Measurements from ENCODE around the gene MPG.

Gene MPG

DNA sequence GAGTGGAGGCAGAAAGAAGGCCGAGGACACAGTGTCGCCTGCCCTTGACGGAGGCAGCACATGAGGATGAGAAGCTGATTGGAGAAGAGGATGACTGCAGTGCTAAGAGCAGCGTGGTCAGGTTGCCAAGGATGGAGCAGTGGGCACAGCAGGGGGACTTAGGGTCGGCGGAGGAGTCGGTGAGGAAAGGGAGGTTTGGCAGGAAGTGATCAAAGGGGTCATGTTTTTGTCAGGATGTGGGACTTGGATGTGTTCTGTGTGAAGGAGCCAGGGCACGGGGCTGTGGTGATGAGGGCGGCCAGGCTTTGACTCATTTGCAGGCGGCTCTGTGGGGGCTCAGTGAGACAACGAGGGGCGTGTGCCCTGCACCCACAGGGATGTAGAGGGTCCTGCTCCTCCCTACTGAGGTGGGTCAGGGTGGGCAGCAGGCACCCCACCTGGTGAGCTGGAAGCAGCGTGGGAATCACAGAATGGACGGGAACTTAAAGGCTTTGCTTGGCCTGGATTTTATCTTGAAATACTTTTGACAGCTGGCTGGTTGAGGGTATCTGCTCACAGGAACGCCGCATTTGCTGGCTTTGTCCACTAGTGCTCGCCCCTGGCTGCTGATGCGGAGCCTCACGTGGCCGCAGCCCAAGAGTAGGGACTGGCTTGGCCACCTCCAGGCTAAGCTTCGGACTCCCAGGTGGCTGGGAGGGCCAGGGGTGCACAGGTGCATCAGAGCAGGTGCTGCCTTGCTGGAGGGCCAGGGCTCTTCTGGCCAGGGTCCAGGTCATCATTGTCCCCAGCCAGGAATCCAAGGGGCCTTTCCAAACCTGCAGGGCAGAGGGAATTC lies 6.0 kb downstream of the MPG start:
- peaks cover 10 to 32% (median 25%) of the 10 kb centered on the region in 5 donors for H3K4me1 ChIP-seq (ENCODE audit: control insufficient read depth in 5 of 5, insufficient read depth in 5 of 5, low read length in 5 of 5)

DNA sequence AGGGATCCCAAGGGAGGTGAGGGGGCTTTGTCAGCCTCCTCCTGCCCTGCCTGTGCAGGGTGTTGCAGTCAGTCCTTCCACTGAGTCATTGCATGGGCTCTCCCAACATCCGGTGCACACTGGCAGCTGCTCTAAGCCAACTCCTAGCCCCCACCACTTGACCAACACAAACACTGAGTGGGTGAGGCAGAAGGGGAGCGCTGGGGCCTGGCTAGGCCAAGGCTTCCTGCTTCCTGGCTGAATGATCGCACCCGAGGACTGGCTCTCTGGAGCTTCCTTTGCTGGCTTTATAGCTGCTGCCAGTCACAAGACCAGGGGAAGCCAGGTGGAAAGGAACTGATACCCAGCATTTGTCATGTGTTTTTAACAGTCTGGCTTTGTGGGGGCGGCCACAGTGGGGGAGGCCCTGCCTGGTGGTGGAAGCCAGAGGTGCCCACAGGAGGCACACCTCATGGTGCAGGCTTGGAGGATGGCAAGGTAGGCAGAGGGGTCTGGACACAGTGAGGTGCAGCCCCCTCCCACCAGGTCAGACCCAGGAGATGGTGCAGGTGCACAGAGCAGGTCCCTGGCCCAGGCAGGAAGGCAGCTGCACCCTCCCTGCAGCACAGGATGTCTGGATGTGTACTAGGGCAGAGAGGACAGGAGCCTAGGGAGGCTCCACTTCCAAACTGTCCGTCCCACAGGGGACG lies 6.8 kb downstream of the MPG start:
- peaks cover 0 to 76% (median 63%) of the 10 kb centered on the region in 5 donors for H3K36me3 ChIP-seq (ENCODE audit: control insufficient read depth in 5 of 5, insufficient read depth in 5 of 5, low read length in 5 of 5)
- H3K9ac ChIP-seq (ENCODE audit: low read length in 5 of 5): peak overlapping the region in 2 of 5 donors; percentile 13 to 56
- peak overlapping the region in 1 of 5 donors; percentile 11 for H3K4me3 ChIP-seq (ENCODE audit: low read depth in 1 of 5, low read length in 5 of 5)
- no peaks in the 10 kb centered on the region for H3K27me3 ChIP-seq (ENCODE audit: control insufficient read depth in 5 of 5, insufficient read depth in 4 of 5, low read length in 5 of 5)
- peak overlapping the region; percentile 37 for H3K27ac ChIP-seq (ENCODE audit: low read depth, low read length)
- peaks cover 10 to 26% (median 17%) of the 10 kb centered on the region in 5 donors for H3K4me1 ChIP-seq (ENCODE audit: control insufficient read depth in 5 of 5, insufficient read depth in 5 of 5, low read length in 5 of 5)
- no peaks in the 10 kb centered on the region for H3K9me3 ChIP-seq (ENCODE audit: control insufficient read depth in 5 of 5, low read length in 5 of 5)

More for the DNA sequence above, 6.0 kb downstream of the MPG start:
- Histone ChIP-seq H3K4me3 (ENCODE audit: low read depth in 1 of 5, low read length in 5 of 5) (no peak overlapping the region), H3K27me3 (ENCODE audit: control insufficient read depth in 5 of 5, insufficient read depth in 4 of 5, low read length in 5 of 5) (no peaks in the 10 kb centered on the region), H3K36me3 (ENCODE audit: control insufficient read depth in 5 of 5, insufficient read depth in 5 of 5, low read length in 5 of 5) (peaks cover 0 to 73% (median 58%) of the 10 kb centered on the region in 5 donors), H3K27ac (ENCODE audit: low read depth, low read length) (no peak overlapping the region), H3K9me3 (ENCODE audit: control insufficient read depth in 5 of 5, low read length in 5 of 5) (no peaks in the 10 kb centered on the region), H3K9ac (ENCODE audit: low read length in 5 of 5) (peak overlapping the region in 2 of 5 donors; percentile 13 to 37)

DNA sequence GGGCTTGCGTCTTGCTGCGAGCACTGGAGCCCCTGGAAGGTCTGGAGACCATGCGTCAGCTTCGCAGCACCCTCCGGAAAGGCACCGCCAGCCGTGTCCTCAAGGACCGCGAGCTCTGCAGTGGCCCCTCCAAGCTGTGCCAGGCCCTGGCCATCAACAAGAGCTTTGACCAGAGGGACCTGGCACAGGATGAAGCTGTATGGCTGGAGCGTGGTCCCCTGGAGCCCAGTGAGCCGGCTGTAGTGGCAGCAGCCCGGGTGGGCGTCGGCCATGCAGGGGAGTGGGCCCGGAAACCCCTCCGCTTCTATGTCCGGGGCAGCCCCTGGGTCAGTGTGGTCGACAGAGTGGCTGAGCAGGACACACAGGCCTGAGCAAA lies 7.4 kb downstream of the MPG start:
- H3K9ac ChIP-seq (ENCODE audit: low read length in 5 of 5): peak overlapping the region in 1 of 5 donors; percentile 56
- H3K27ac ChIP-seq (ENCODE audit: low read depth, low read length): peak overlapping the region; percentile 37
- no peaks in the 10 kb centered on the region for H3K27me3 ChIP-seq (ENCODE audit: control insufficient read depth in 5 of 5, insufficient read depth in 4 of 5, low read length in 5 of 5)
- H3K9me3 ChIP-seq (ENCODE audit: control insufficient read depth in 5 of 5, low read length in 5 of 5): no peaks in the 10 kb centered on the region
- peaks cover 10 to 26% (median 17%) of the 10 kb centered on the region in 5 donors for H3K4me1 ChIP-seq (ENCODE audit: control insufficient read depth in 5 of 5, insufficient read depth in 5 of 5, low read length in 5 of 5)
- H3K36me3 ChIP-seq (ENCODE audit: control insufficient read depth in 5 of 5, insufficient read depth in 5 of 5, low read length in 5 of 5): peaks cover 0 to 76% (median 64%) of the 10 kb centered on the region in 5 donors
- peak overlapping the region in 1 of 5 donors; percentile 11 for H3K4me3 ChIP-seq (ENCODE audit: low read depth in 1 of 5, low read length in 5 of 5)

DNA sequence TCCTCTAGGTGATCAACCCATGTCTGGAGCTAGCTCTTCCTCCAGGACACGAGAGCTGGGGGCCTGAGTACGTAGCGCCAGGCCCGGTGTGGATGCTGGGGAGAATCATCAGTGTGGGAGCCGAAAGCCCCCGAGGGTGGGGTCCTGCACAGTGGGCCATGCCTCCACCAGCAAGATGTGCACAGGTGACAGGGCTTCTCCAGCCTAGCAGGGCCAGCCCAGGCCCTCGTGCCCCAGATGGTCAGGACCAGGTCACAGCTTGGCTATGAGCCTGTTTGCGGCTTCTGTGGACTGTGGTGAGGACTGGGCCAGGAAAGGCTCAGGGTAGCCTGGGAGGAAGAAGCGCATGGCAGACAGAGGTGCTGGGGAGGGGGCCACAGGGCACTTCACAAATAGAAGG lies 7.8 kb downstream of the MPG start:
- H3K27me3 ChIP-seq (ENCODE audit: control insufficient read depth in 5 of 5, insufficient read depth in 4 of 5, low read length in 5 of 5): no peaks in the 10 kb centered on the region
- no peak overlapping the region for H3K4me3 ChIP-seq (ENCODE audit: low read depth in 1 of 5, low read length in 5 of 5)
- peaks cover 0 to 75% (median 64%) of the 10 kb centered on the region in 5 donors for H3K36me3 ChIP-seq (ENCODE audit: control insufficient read depth in 5 of 5, insufficient read depth in 5 of 5, low read length in 5 of 5)
- H3K27ac ChIP-seq (ENCODE audit: low read depth, low read length): no peak overlapping the region
- peaks cover 10 to 26% (median 17%) of the 10 kb centered on the region in 5 donors for H3K4me1 ChIP-seq (ENCODE audit: control insufficient read depth in 5 of 5, insufficient read depth in 5 of 5, low read length in 5 of 5)
- H3K9me3 ChIP-seq (ENCODE audit: control insufficient read depth in 5 of 5, low read length in 5 of 5): no peaks in the 10 kb centered on the region
- no peak overlapping the region for H3K9ac ChIP-seq (ENCODE audit: low read length in 5 of 5)

DNA sequence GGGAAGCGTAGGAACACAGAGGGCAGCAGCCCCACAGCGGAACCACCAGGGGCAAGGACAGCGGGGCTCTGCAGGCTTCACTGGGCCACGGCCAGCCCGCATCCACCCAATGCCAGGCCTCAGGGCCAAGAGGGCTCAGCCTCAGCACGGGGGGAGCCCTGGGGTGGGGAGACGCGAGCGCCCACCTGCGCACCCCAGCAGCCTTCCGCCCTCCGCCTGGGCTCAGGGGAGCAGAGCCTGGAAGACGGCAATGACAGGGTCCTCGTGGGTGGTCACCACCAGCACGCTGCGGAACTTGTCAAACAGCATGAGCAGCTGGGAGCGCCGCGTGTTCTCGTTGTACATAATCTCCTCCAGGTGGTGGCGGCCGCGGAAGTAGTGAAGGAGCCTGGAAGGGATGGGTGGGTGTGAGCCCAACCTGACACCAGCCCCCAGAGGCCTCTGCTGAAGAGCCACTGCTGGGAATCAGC lies 8.5 kb downstream of the MPG start:
- Histone ChIP-seq H3K4me3 (ENCODE audit: low read depth in 1 of 5, low read length in 5 of 5) (no peak overlapping the region), H3K27ac (ENCODE audit: low read depth, low read length) (no peak overlapping the region), H3K4me1 (ENCODE audit: control insufficient read depth in 5 of 5, insufficient read depth in 5 of 5, low read length in 5 of 5) (peaks cover 10 to 26% (median 20%) of the 10 kb centered on the region in 5 donors), H3K36me3 (ENCODE audit: control insufficient read depth in 5 of 5, insufficient read depth in 5 of 5, low read length in 5 of 5) (peaks cover 0 to 73% (median 63%) of the 10 kb centered on the region in 5 donors), H3K9me3 (ENCODE audit: control insufficient read depth in 5 of 5, low read length in 5 of 5) (no peaks in the 10 kb centered on the region), H3K9ac (ENCODE audit: low read length in 5 of 5) (no peak overlapping the region), H3K27me3 (ENCODE audit: control insufficient read depth in 5 of 5, insufficient read depth in 4 of 5, low read length in 5 of 5) (no peaks in the 10 kb centered on the region)

DNA sequence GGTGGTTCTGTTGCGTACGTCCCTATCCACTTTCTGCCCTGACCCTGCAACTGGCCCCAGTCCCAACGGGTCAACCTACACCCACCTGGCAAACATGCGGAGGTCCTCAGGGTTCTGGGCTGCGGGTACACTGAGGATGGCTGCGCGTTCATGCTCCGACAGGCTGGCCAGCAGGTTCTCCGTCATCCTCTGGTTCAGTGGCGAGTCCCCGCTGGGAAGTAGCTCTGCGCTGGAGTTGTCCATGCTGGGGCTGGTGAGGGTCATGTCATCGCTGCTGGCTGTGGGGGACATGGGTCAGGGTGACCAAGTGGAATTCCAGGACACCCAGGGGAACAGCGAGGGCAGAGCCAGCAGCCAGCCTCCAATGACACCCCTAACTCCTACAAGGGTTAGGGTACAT lies 10.6 kb downstream of the MPG start:
- no peak overlapping the region for H3K27ac ChIP-seq (ENCODE audit: low read depth, low read length)
- H3K36me3 ChIP-seq (ENCODE audit: control insufficient read depth in 5 of 5, insufficient read depth in 5 of 5, low read length in 5 of 5): peaks cover 0 to 83% (median 70%) of the 10 kb centered on the region in 5 donors
- H3K9me3 ChIP-seq (ENCODE audit: control insufficient read depth in 5 of 5, low read length in 5 of 5): no peaks in the 10 kb centered on the region
- no peaks in the 10 kb centered on the region for H3K27me3 ChIP-seq (ENCODE audit: control insufficient read depth in 5 of 5, insufficient read depth in 4 of 5, low read length in 5 of 5)
- H3K4me3 ChIP-seq (ENCODE audit: low read depth in 1 of 5, low read length in 5 of 5): no peak overlapping the region
- no peak overlapping the region for H3K9ac ChIP-seq (ENCODE audit: low read length in 5 of 5)
- peaks cover 10 to 26% (median 22%) of the 10 kb centered on the region in 5 donors for H3K4me1 ChIP-seq (ENCODE audit: control insufficient read depth in 5 of 5, insufficient read depth in 5 of 5, low read length in 5 of 5)

DNA sequence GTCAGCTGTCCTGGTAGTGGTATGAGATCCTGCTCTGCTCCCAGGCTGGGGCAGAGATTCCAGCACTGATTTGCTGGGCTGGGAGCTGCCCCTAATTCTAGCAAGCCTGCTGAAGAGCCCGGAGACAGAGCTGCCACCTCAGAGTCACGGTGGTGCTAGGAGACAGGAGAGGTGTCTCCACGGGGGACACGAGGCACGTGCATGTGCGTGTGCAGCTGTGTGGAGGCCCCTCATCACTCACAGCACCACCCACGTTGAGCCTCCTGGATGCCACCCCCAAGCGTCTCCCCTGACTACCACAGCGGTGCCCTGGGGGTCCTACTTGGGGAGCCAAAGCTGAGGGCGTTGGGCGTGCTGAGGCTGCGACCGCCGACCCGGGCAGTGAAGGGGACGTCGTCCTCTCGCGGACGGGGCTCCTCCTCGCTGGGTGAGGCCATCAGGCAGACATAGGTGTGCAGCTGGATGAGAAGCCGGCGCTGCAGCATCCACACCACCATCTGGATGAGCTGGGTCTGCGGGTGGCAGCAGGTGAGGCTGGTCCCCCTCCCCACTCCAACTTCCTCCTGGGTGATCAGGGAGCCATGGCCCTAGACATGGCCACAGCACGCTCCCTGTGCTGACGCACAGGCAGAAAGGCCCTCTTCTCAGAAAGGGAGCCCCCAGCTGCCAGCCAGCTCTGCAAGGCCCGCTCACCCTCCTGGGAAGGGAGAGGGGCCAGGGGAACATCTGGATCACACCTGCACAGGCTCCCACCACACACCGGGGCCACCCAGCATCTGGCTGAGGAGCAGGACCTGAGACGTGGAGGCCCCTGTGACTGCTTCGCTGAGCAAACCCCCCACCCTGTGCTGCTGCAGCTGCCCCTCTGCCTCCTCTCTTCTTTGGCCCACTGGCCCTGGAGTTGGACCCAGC lies 11.6 kb downstream of the MPG start:
- H3K27ac ChIP-seq (ENCODE audit: low read depth, low read length): no peak overlapping the region
- H3K4me1 ChIP-seq (ENCODE audit: control insufficient read depth in 5 of 5, insufficient read depth in 5 of 5, low read length in 5 of 5): peaks cover 5 to 15% (median 13%) of the 10 kb centered on the region in 5 donors
- no peaks in the 10 kb centered on the region for H3K9me3 ChIP-seq (ENCODE audit: control insufficient read depth in 5 of 5, low read length in 5 of 5)
- peaks cover 0 to 78% (median 65%) of the 10 kb centered on the region in 5 donors for H3K36me3 ChIP-seq (ENCODE audit: control insufficient read depth in 5 of 5, insufficient read depth in 5 of 5, low read length in 5 of 5)
- no peaks in the 10 kb centered on the region for H3K27me3 ChIP-seq (ENCODE audit: control insufficient read depth in 5 of 5, insufficient read depth in 4 of 5, low read length in 5 of 5)
- H3K9ac ChIP-seq (ENCODE audit: low read length in 5 of 5): no peak overlapping the region
- H3K4me3 ChIP-seq (ENCODE audit: low read depth in 1 of 5, low read length in 5 of 5): no peak overlapping the region

DNA sequence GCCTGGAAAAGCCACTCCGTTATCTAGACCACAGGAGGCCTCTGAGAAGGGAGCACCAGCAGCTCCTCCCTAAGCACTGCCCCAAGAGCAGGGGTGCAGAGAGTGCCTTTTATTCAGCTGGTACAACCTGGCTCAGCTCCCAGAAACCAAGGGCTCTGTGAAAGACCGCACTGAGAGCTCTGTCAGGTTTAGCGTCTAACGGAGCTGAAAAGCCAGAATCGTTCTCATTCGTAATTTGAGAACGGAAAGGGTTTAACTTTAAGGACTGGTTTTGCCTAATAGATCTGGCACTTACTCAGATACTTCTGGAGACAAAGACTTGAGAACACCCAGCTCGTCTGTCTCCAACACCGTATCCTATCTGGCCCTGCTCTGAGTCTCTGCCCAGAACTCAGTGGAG lies 13.5 kb downstream of the MPG start:
- peaks cover 0 to 5% (median 0%) of the 10 kb centered on the region in 5 donors for H3K4me1 ChIP-seq (ENCODE audit: control insufficient read depth in 5 of 5, insufficient read depth in 5 of 5, low read length in 5 of 5)
- no peaks in the 10 kb centered on the region for H3K9me3 ChIP-seq (ENCODE audit: control insufficient read depth in 5 of 5, low read length in 5 of 5)
- no peak overlapping the region for H3K27ac ChIP-seq (ENCODE audit: low read depth, low read length)
- no peak overlapping the region for H3K4me3 ChIP-seq (ENCODE audit: low read depth in 1 of 5, low read length in 5 of 5)
- H3K36me3 ChIP-seq (ENCODE audit: control insufficient read depth in 5 of 5, insufficient read depth in 5 of 5, low read length in 5 of 5): peaks cover 0 to 70% (median 54%) of the 10 kb centered on the region in 5 donors
- no peaks in the 10 kb centered on the region for H3K27me3 ChIP-seq (ENCODE audit: control insufficient read depth in 5 of 5, insufficient read depth in 4 of 5, low read length in 5 of 5)
- no peak overlapping the region for H3K9ac ChIP-seq (ENCODE audit: low read length in 5 of 5)

DNA sequence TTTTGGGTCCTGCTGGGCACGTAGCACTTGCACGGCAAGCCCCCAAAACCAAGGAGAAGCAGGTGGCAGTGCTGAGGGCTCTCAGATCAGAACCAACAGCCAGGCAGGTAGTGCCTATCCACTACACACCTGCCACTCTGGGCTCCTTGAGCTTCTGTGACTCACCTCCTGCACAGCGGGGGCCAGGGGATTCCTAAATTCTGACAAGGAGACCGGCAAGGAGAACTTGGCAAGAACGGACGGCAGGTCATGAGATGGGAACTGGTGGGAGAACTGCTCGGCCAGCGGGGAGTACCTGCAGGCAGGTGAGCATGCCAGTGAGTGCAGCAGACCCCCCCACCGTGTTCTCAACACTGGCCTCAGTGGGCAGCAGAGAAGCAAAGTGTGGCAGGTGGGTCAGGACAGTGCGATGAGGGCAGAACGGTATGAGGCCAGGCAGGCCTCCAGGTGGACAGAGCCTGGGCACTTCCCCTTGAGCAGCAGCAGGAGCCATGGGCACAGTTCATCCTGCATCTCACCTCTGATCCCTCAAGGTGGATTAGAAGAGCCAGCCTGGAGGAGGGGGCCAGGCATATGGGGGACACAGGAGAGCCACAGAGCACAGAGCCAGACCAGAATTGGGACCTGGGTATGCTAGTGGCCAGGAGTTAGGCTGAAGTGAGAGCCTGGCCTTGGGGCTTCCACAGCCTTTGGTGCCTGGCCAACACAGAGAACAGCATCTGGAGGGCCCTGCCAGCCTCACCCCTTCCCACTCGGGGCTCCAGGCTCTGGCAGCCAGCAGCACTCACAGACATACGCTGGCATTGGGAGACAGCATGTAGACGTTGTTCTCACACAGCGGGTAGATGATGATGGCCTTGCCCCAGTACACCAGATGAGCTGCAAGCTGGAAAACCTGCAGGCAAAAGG lies 14.7 kb downstream of the MPG start:
- peaks cover 0 to 13% (median 3%) of the 10 kb centered on the region in 5 donors for H3K4me1 ChIP-seq (ENCODE audit: control insufficient read depth in 5 of 5, insufficient read depth in 5 of 5, low read length in 5 of 5)
- no peak overlapping the region for H3K4me3 ChIP-seq (ENCODE audit: low read depth in 1 of 5, low read length in 5 of 5)
- H3K9ac ChIP-seq (ENCODE audit: low read length in 5 of 5): no peak overlapping the region
- peaks cover 0 to 64% (median 50%) of the 10 kb centered on the region in 5 donors for H3K36me3 ChIP-seq (ENCODE audit: control insufficient read depth in 5 of 5, insufficient read depth in 5 of 5, low read length in 5 of 5)
- H3K27ac ChIP-seq (ENCODE audit: low read depth, low read length): no peak overlapping the region
- H3K27me3 ChIP-seq (ENCODE audit: control insufficient read depth in 5 of 5, insufficient read depth in 4 of 5, low read length in 5 of 5): no peaks in the 10 kb centered on the region
- H3K9me3 ChIP-seq (ENCODE audit: control insufficient read depth in 5 of 5, low read length in 5 of 5): no peaks in the 10 kb centered on the region
